Left ventricle myocardium inferior (tissue), 1 donor: Measurements from ENCODE around the gene EAF1. TPM values are rescaled to one million over a fixed set of nuclear protein-coding genes. Genes with fewer than 3 reads are reported as not detected.

Source experiments
- DNase-seq: peaks from one replicate; pipeline ENCODE4 v3.0.0-alpha.2; 2020
- H3K27ac ChIP-seq: fragments of 200-600 bp; replicated peaks from 2 replicates; pipeline ENCODE4 v1.8.0; 2021
- H3K27me3 ChIP-seq: fragments of 200-600 bp; 2 replicates; pipeline ENCODE4 v1.8.0; 2021; ENCODE audit warnings: low read depth
- H3K36me3 ChIP-seq: fragments of 200-600 bp; 2 replicates; pipeline ENCODE4 v1.8.0; 2021
- H3K4me1 ChIP-seq: fragments of 200-600 bp; 2 replicates; pipeline ENCODE4 v1.8.0; 2021
- H3K4me3 ChIP-seq: fragments of 200-600 bp; 2 replicates; pipeline ENCODE4 v1.8.0; 2021; ENCODE audit warnings: mild to moderate bottlenecking, moderate library complexity
- H3K9me3 ChIP-seq: fragments of 200-600 bp; replicated peaks from 2 replicates; pipeline ENCODE4 v1.8.0; 2021
- intact Hi-C: fragments of 100-400 bp; cut with micrococcal nuclease; formaldehyde crosslinking; loops from one replicate; pipeline ENCODE4 v1.11.0; 2022
- total RNA-seq: library from RNA; stranded (reverse); fragmentation: NEBNext Ultra II Directional; extraction: Animal tissue kit (Norgen Biotek cat#: 25700); gene quantifications from one replicate; pipeline ENCODE4 v1.2.1, GENCODE V29; 2021
- TF ChIP-seq, protein P1 (sequence below): fragments of 200-600 bp; IDR thresholded peaks from 2 replicates; pipeline ENCODE4 v1.8.0; 2021; ENCODE audit warnings: antibody characterized with exemption, mild to moderate bottlenecking, borderline replicate concordance
- donor health status: DM: no; HTN: yes; CAD: no; lungs with severe emphysema.

The EAF1 gene
- total RNA-seq, 1 donor from 2014 or later = 7.6 TPM

GRCh38 chr3:15436246-15436645, 8.8 kb downstream of the EAF1 start:
- H3K4me1 ChIP-seq = peaks cover 39% of the 10 kb centered on the region
- intact Hi-C loops = loop anchor here (10.0 kb wide), 1 partner anchor 139 kb away; no protein-coding TSS in a partner anchor

DNA sequence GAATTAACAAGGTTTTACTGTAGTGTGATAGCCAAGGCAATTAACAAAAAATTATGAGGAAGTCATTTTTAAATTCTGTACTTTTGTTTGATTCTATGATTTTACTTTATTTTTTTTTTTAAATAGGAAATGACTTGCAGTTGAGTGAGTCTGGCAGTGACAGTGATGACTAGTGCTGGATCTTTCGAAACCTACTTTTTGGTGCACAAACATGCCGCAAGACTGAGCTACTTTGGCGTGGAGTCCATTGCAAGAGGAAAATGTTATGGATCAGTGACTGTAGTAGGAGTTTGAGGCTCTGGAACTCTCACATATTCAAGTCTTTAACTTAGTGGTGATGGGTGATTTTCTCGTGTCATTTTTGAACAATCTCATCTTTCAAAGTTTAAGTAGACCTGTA, 11.6 kb downstream of the EAF1 start:
- Histone ChIP-seq H3K4me3 (no peak overlapping the region), H3K27me3 (no peaks in the 10 kb centered on the region), H3K4me1 (peaks cover 12% of the 10 kb centered on the region), H3K36me3 (peaks cover 96% of the 10 kb centered on the region), H3K27ac (no peak overlapping the region), H3K9me3 (no peaks in the 10 kb centered on the region)
- intact Hi-C loops = loop anchor here (10.0 kb wide), 1 partner anchor 136 kb away; no protein-coding TSS in a partner anchor
- TF ChIP-seq, protein P1, sequence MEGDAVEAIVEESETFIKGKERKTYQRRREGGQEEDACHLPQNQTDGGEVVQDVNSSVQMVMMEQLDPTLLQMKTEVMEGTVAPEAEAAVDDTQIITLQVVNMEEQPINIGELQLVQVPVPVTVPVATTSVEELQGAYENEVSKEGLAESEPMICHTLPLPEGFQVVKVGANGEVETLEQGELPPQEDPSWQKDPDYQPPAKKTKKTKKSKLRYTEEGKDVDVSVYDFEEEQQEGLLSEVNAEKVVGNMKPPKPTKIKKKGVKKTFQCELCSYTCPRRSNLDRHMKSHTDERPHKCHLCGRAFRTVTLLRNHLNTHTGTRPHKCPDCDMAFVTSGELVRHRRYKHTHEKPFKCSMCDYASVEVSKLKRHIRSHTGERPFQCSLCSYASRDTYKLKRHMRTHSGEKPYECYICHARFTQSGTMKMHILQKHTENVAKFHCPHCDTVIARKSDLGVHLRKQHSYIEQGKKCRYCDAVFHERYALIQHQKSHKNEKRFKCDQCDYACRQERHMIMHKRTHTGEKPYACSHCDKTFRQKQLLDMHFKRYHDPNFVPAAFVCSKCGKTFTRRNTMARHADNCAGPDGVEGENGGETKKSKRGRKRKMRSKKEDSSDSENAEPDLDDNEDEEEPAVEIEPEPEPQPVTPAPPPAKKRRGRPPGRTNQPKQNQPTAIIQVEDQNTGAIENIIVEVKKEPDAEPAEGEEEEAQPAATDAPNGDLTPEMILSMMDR = no peak
- DNase-seq = no peak

More at GRCh38 chr3:15436246-15436645, 8.8 kb downstream of the EAF1 start:
- DNase-seq = no peak
- Histone ChIP-seq H3K9me3 (no peaks in the 10 kb centered on the region), H3K27ac (no peak overlapping the region), H3K4me3 (no peak overlapping the region), H3K36me3 (peaks cover 96% of the 10 kb centered on the region), H3K27me3 (no peaks in the 10 kb centered on the region)
- TF ChIP-seq, protein P1 = no peak

DNA sequence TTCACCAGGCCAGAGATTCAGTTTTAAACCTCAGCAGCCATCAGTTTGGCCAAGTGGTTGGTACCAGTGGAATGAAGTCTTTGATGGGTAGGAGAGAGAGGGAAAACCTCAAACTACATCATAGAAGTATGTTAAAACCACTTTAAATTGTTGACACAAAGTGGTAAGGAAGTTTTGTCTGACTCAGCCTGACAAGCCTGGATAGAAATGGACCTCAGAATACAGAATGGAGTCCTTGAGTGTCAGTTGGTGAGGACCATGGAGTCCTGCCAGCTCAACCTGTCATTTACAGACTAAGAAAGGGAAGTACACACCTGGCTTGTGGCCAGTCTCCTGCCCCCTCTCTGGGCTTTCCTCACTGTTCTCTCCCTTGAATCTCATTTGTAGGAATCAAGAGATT, 12.1 kb downstream of the EAF1 start:
- Histone ChIP-seq H3K27ac (no peak overlapping the region), H3K36me3 (peaks cover 91% of the 10 kb centered on the region)
- TF ChIP-seq, protein P1 = no peak

GRCh38 chr3:15440891-15441290, 13.5 kb downstream of the EAF1 start:
- H3K27ac ChIP-seq = no peak overlapping the region
- peaks cover 77% of the 10 kb centered on the region for H3K36me3 ChIP-seq
- intact Hi-C loops = no loop called here

More for the DNA sequence above, 12.1 kb downstream of the EAF1 start:
- Histone ChIP-seq H3K27me3 (no peaks in the 10 kb centered on the region), H3K9me3 (no peaks in the 10 kb centered on the region), H3K4me3 (no peak overlapping the region), H3K4me1 (peaks cover 11% of the 10 kb centered on the region)
- no peak for DNase-seq
- intact Hi-C loops = loop anchor here (10.0 kb wide), 1 partner anchor 135 kb away; no protein-coding TSS in a partner anchor

DNA sequence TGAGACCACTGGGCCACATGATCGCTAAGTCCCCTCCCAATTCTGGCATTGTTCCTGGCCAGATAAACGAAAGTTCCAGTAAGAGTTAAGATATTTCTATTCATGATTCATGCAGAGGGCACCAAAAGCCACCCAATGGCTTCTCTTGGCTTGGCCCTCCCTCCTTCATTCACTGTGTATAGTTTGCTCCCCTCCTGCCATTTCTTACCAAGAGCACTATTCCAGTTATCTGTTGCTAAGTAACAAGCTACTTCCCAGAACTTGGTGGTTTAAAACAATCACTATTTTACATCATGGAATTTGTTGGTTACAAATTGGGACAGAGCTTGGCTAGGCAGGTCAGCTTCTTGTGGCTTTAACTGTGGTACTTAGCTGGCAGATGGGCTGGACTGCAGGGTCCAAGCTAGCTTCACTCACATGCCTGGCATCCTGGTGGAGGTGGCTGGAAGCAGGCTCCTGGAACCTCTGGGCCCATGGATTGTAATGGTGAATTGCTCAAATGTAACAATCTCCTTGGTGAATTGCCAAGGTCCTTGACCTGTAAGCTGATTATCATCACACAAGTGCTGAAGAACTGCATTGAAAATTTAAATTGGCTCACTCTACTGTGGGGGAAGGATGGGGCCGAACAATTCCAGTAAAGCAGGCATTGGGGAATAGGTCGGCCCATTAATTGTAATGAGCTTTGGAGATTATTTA, 16.6 kb downstream of the EAF1 start:
- intact Hi-C loops = no loop called here
- DNase-seq = no peak
- Histone ChIP-seq H3K36me3 (peaks cover 46% of the 10 kb centered on the region), H3K27me3 (no peaks in the 10 kb centered on the region), H3K9me3 (no peaks in the 10 kb centered on the region), H3K27ac (no peak overlapping the region), H3K4me1 (peaks cover 11% of the 10 kb centered on the region), H3K4me3 (no peak overlapping the region)
- TF ChIP-seq, protein P1 = no peak

More at GRCh38 chr3:15440891-15441290, 13.5 kb downstream of the EAF1 start:
- peaks cover 11% of the 10 kb centered on the region for H3K4me1 ChIP-seq
- no peaks in the 10 kb centered on the region for H3K9me3 ChIP-seq
- H3K27me3 ChIP-seq = no peaks in the 10 kb centered on the region
- DNase-seq = no peak
- H3K4me3 ChIP-seq = no peak overlapping the region
- TF ChIP-seq, protein P1 = no peak
